GM21786 (cell line): ENCODE data around the gene CDC25C.

Experiments used
- ATAC-seq: cut with Tn5 transposase; IDR thresholded peaks from one replicate; pipeline ENCODE4 v1.9.1; 2021; ENCODE audit not compliant: unreplicated experiment

The CDC25C gene

DNA sequence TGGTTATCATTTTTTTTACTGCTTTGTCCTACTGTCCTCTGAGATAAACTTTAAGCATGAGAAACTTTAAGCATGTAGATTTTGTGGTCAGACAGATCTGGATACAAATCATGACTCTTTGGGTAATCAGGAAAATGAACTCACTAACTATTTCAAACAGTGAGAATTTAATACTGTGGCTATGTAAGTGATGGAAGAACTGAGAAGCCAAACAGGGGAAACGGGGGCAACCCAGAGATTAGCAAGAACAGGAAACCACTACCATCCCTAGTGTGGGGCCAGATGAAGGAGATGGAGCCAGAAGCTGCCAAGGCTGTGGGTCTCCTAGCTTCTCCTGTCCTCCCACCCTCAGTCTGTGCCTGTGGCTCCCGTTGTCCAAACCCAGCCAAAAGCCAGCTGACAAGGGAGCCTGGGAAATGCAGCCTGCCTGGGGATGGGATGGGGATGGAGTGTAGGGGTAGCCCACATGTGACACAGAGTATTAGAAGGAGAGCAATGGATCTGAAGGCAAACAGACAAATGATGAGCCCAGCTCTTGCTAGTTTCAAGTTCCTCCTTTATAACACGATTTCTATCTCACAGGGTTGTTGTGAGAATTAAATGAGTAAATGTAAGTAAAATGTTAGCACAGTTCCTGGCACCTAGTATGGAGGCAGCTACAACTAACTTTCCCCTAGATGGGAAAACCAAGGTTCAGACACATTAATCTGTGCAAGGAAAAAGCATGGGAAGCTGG is 90.8 kb downstream of the CDC25C start:
- no peak for ATAC-seq

DNA sequence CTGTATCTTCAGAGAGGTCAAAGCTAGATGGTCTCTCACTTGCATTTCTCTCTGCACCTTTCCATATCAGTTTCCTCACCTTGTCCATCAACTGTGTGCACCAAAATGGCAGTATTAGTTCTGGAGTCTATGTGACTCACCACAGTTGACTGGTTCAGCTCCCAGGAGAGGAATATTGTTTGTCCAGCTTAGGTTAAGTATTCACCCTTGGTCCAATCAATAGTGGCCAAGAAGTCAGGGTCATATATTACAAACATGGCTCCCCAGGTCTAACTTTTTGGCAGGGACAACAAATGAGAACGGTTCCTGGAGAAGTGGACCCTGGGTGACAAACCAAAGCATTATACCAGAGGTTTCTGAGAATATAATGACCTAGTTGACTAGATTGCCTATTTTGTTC is 93.6 kb downstream of the CDC25C start:
- ATAC-seq = no peak
